Adrenal gland (tissue), 12 donors: ENCODE data around the gene EID3. TPM values are rescaled to one million over a fixed set of nuclear protein-coding genes. Genes with fewer than 3 reads are reported as not detected.

Experiments used
- DNase-seq, 7 donors: peaks; one replicate each; pipeline ENCODE4 v3.0.0-alpha.2; 2019 to 2020
- H3K27ac ChIP-seq, 5 donors: fragments of 200-600 bp; sonication (generic) in 4 of 5; 1 replicate in 3 of 5; 2 replicates in 2 of 5; pipeline versions ENCODE4 v1.5.1 to v1.8.0; 2016 to 2020; ENCODE audit warnings: mild to moderate bottlenecking in 1 of 5
- H3K27me3 ChIP-seq: fragments of 200-600 bp; 2 replicates; pipeline ENCODE4 v1.8.0; 2021
- H3K36me3 ChIP-seq, 2 donors: fragments of 200-600 bp; replicated peaks in 1 of 2; 1 replicate in 1 of 2; 2 replicates in 1 of 2; pipeline versions ENCODE4 v1.5.1 to v1.8.0; 2018 to 2022
- H3K4me1 ChIP-seq, 2 donors: fragments of 200-600 bp; replicated peaks in 1 of 2; 1 replicate in 1 of 2; 2 replicates in 1 of 2; pipeline versions ENCODE4 v1.5.1 to v1.8.0; 2018 to 2021
- H3K4me3 ChIP-seq, 4 donors: fragments of 200-600 bp; sonication (generic) in 3 of 4; one replicate each; pipeline ENCODE4 v1.5.1; 2016 to 2018
- H3K9me3 ChIP-seq, 3 donors: fragments of 200-600 bp; sonication (generic) in 1 of 3; replicated peaks in 1 of 3; 1 replicate in 2 of 3; 2 replicates in 1 of 3; pipeline versions ENCODE4 v1.5.1 to v1.8.0; 2016 to 2021
- CTCF ChIP-seq, 6 experiments: fragments of 450-650 bp in 4 of 6; fragments of 200-600 bp in 2 of 6; sonication (generic) in 1 of 6; IDR thresholded peaks; 1 replicate in 5 of 6; 2 replicates in 1 of 6; pipeline versions ENCODE4 v1.5.1 to v1.8.0; 2016 to 2021; ENCODE audit warnings: antibody characterized with exemption in 6 of 6, mild to moderate bottlenecking in 2 of 6, moderate library complexity in 1 of 6
- POLR2A ChIP-seq, 2 donors: fragments of 450-650 bp; IDR thresholded peaks; one replicate each; pipeline ENCODE4 v1.6.1; 2017; ENCODE audit warnings: antibody characterized with exemption in 2 of 2, mild to moderate bottlenecking in 2 of 2, moderate library complexity in 1 of 2
- WGBS, 4 donors: extraction: QIAGEN DNeasy Blood & Tissue Kit in 2 of 4; methylation state at CpG; one replicate each; pipeline versions ENCODE4 v1.1.5 to v1.1.7; 2013 to 2017; 5-methylcytosine and 5-hydroxymethylcytosine counted together
- intact Hi-C, 2 donors: fragments of 100-400 bp; cut with DNase I; formaldehyde crosslinking; loops; one replicate each; pipeline versions ENCODE4 v1.14.1 to v1.15.0; 2022 to 2023
- polyA plus RNA-seq, 3 donors: library from polyadenylated mRNA; stranded (reverse); fragments of 200-250 nt in 2 of 3; fragments of 350-450 nt in 1 of 3; fragmentation: Illumina TruSeq in 1 of 3; extraction: RNeasy Lipid Tissue Mini Kit (QIAGEN cat#74804) in 1 of 3; gene quantifications; one replicate each; pipeline ENCODE4 v1.2.3, GENCODE V29; 2013 to 2014
- total RNA-seq, 9 donors: library from RNA; depleted of rRNA in 4 of 9; stranded (reverse); fragments of >200 nt in 4 of 9; fragments of 120-200 nt in 1 of 9; fragmentation: NEBNext Ultra II Directional in 1 of 9; extraction: Animal tissue kit (Norgen Biotek cat#: 25700) in 1 of 9; gene quantifications; one replicate each; pipeline versions ENCODE4 v1.1.0 to v1.2.4, GENCODE V29; 2013 to 2023
- donor health status: healthy with polysubstance abuse.
- donor health status: Bipolar disorder and iron deficiency.
- donor health status: DM: yes; HTN: yes; CAD: no.
- donor health status: DM: no; HTN: no; CAD: no.
- donor health status: DM: no; HTN: no; CAD: no.
- donor health status: DM: yes; HTN: yes; CAD: no.

EID3 gene
- total and polyA plus RNA-seq, 12 donors: 1.5 to 20.3 (median 5.5) TPM

- Histone ChIP-seq H3K27ac (peak overlapping the region in 1 of 5 donors; percentile 33), H3K36me3 (peaks cover 0 to 75% of the 10 kb centered on the region in 2 donors), H3K4me3 (no peak overlapping the region), H3K27me3 (no peaks in the 10 kb centered on the region), H3K4me1 (peaks cover 6 to 25% of the 10 kb centered on the region in 2 donors), H3K9me3 (no peaks in the 10 kb centered on the region)
- 57 to 65% (median 61%) methylated on average over 8 of the region's 8 CpGs for WGBS, 4 donors
- no peak for TF ChIP-seq POLR2A (IDR thresholded peaks at IDR 0.05)
- TF ChIP-seq CTCF (IDR thresholded peaks at IDR 0.05): no peak
- peak; percentile 41 to 78 (median 73) for DNase-seq
- intact Hi-C loops: no loop called here
Measured at GRCh38 chr12:104334581-104334980, 31.0 kb downstream of the EID3 start.

GRCh38 chr12:104336115-104336514 is 32.6 kb downstream of the EID3 start:
- Histone ChIP-seq H3K27ac (peak overlapping the region in 1 of 5 donors; percentile 7), H3K27me3 (no peaks in the 10 kb centered on the region), H3K4me3 (no peak overlapping the region), H3K4me1 (peaks cover 14 to 37% of the 10 kb centered on the region in 2 donors), H3K9me3 (no peaks in the 10 kb centered on the region), H3K36me3 (peaks cover 0 to 83% of the 10 kb centered on the region in 2 donors)
- intact Hi-C loops: no loop called here
- TF ChIP-seq POLR2A (IDR thresholded peaks at IDR 0.05) (no peak), CTCF (IDR thresholded peaks at IDR 0.05) (no peak)
- DNase-seq: no peak
- WGBS, 4 donors: 48 to 61% (median 57%) methylated on average over 2 of the region's 2 CpGs

GRCh38 chr12:104337030-104337558 is 33.6 kb downstream of the EID3 start:
- intact Hi-C loops: no loop called here
- TF ChIP-seq POLR2A (IDR thresholded peaks at IDR 0.05): no peak
- no peak for TF ChIP-seq CTCF (IDR thresholded peaks at IDR 0.05)
- Histone ChIP-seq H3K36me3 (peaks cover 0 to 83% of the 10 kb centered on the region in 2 donors), H3K27ac (no peak overlapping the region), H3K4me3 (no peak overlapping the region), H3K4me1 (peaks cover 14 to 36% of the 10 kb centered on the region in 2 donors), H3K9me3 (no peaks in the 10 kb centered on the region), H3K27me3 (no peaks in the 10 kb centered on the region)
- WGBS, 4 donors: 81 to 96% (median 91%) methylated on average over 7 of the region's 7 CpGs
- no peak for DNase-seq

GRCh38 chr12:104339663-104340062 is 36.1 kb downstream of the EID3 start:
- peaks cover 16 to 56% of the 10 kb centered on the region in 2 donors for H3K4me1 ChIP-seq
- TF ChIP-seq CTCF (IDR thresholded peaks at IDR 0.05): no peak
- TF ChIP-seq POLR2A (IDR thresholded peaks at IDR 0.05): no peak

More at GRCh38 chr12:104339663-104340062, 36.1 kb downstream of the EID3 start:
- DNase-seq: no peak
- H3K9me3 ChIP-seq: no peaks in the 10 kb centered on the region
- no peak overlapping the region for H3K4me3 ChIP-seq
- intact Hi-C loops: no loop called here
- 81 to 92% (median 87%) methylated on average over 3 of the region's 3 CpGs for WGBS, 4 donors
- H3K27ac ChIP-seq: peak overlapping the region in 3 of 5 donors; percentile 13 to 22 (median 19)
- H3K27me3 ChIP-seq: no peaks in the 10 kb centered on the region
- peaks cover 0 to 87% of the 10 kb centered on the region in 2 donors for H3K36me3 ChIP-seq
